SH-SY5Y (cell line): ENCODE measurements around the gene NME9.

Source experiments
- GATA2 ChIP-seq: IDR thresholded peaks from 2 replicates; pipeline ENCODE4 v1.6.1; 2011; ENCODE audit warnings: mild to moderate bottlenecking, low read depth, low read length
- GATA3 ChIP-seq: IDR thresholded peaks from 2 replicates; pipeline ENCODE4 v1.6.1; 2011; ENCODE audit warnings: low read depth, mild to moderate bottlenecking, low read length, moderate library complexity

GRCh38 chr3:138378331-138378730, 48.7 kb upstream of the NME9 start:
- TF ChIP-seq GATA2 (no peak), GATA3 (no peak)
